ENCODE measurements around the gene LIN7A.

Gene LIN7A

GRCh38 chr12:80752464-80752863 is 185.3 kb downstream of the LIN7A start:
- peak; percentile 27 for DNase-seq (ENCODE audit: low read depth)

GRCh38 chr12:80749456-80749855 is 188.3 kb downstream of the LIN7A start:
- no peak for DNase-seq (ENCODE audit: low read depth)

GRCh38 chr12:80747800-80748199 is 189.9 kb downstream of the LIN7A start:
- no peak for DNase-seq (ENCODE audit: low read depth)

GRCh38 chr12:80745851-80746505 is 191.8 kb downstream of the LIN7A start:
- no peak for DNase-seq (ENCODE audit: low read depth)

All from EH (cell line).